DND-41 (cell line): ENCODE results near the gene KANSL1.

Experiments
- CTCF ChIP-seq: IDR thresholded peaks from 2 replicates; pipeline ENCODE4 v1.5.1; 2012; ENCODE audit warnings: borderline replicate concordance, low read length, moderate library complexity, mild to moderate bottlenecking; ENCODE audit not compliant: poor library complexity, severe bottlenecking; ENCODE audit errors: extremely low read depth
- EZH2 ChIP-seq: IDR thresholded peaks from 3 replicates; pipeline ENCODE4 v1.6.1; 2012; ENCODE audit warnings: borderline replicate concordance, low read depth, mild to moderate bottlenecking, moderate library complexity, low read length, inconsistent platforms; ENCODE audit not compliant: severe bottlenecking

- TF ChIP-seq EZH2, result no peak
- no peak for TF ChIP-seq CTCF
These were observed 143.6 kb downstream of the KANSL1 start for GRCh38 chr17:46049656-46050055.
